Left renal cortex interstitium (tissue), 4 donors: ENCODE measurements around the gene IVD. TPM values are rescaled to one million over a fixed set of nuclear protein-coding genes. Genes with fewer than 3 reads are reported as not detected.

ENCODE experiments used
- DNase-seq, 4 donors: peaks; one replicate each; pipeline ENCODE4 v3.0.0-alpha.2; 2013; ENCODE audit warnings: low read depth in 4 of 4, low spot score in 2 of 4, missing footprints in 1 of 4
- polyA plus RNA-seq, 4 donors: library from polyadenylated mRNA; unstranded; fragments of 120-200 nt; gene quantifications; one replicate each; pipeline ENCODE4 v1.2.1, GENCODE V29; 2013; ENCODE audit not compliant: insufficient read length in 4 of 4

IVD gene
- polyA plus RNA-seq, 4 donors = 57.7 to 102 (median 83.1) TPM

DNA sequence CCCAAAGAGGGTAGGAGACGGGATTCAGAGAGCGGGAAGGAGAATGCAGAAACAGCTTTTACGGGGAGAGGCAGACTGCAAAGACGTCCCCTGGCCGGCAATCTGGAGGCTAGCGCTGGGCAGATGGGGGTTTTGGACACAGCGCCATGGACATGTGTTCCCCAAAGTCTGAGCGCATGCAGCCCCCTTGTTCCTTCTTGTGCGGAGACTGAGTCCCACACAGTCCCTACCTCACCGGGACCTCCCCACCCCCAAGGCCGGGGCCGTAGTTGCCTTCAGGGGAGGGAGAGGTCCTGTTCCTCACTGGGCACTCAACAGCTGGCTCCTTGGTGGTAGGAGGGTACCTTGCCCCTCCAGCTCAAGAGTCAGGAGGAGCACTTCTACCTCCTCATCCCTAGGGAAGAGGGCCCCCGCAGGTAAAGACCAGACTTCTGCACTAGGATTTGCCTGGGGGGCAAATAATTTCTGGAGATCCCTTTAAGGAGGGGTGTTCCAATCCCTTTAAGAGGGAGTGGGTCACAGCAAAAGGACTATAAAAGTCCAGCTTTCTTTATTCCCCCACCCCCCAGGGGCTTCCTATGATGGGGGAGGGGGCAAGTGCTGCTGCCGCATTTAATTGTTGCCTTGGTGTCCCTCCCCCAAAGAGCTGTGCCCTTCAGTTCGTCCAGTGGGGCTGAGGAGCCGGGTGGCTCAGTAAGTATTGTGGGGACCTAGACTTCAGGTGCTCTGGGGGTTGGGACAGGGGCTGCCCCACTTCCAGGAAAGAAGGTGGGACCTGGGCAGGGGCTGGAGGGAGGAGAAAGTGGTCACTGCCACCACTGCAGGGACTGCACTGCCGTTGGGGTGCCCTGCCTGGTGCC, 31.5 kb downstream of the IVD start:
- DNase-seq = no peak

DNA sequence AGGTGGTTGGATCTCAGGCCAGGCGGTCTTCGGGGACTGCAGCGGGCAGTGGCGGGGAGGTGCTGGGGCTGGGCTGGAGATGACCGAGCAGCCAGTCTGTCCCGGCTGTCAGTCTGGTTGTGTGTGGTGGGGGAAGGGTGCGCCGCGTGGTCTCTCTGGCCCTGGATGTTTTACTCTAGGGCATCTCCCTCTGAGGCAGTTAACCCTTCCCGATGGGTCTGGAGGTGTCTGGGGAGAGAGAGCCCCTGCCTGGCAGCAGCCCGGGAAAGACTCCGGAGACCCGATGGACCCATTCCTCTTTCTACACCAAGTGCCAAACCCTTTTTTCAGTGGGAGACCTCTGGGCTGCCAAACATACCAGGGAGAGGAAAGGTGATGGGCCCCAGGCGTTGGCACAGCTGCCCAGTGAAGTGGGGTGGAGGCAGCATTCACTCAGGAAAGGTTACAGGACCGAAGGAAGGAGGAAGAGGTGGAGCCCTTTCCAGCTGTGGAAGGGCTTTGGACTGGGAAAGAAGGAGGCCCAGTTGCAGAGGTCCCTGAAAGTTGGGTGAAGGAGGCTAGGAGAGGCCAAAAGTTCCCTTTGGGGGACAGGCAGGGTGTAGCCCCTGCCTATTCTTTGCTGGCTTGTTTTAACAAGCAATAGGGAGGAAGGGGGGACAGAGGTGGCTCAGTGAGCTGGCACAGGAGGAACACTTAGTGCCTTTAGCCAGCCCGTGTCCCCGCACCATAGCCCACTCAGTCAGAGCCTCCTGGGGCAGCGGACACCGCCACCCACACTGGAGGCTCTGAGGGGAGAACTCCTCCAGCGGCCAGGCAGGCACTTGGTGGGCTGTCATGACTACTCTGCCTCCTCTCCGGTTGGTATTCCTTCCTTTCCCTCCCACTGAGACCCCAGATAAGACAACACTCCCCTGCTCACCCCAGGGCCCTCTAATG, 32.4 kb downstream of the IVD start:
- DNase-seq = no peak

DNA sequence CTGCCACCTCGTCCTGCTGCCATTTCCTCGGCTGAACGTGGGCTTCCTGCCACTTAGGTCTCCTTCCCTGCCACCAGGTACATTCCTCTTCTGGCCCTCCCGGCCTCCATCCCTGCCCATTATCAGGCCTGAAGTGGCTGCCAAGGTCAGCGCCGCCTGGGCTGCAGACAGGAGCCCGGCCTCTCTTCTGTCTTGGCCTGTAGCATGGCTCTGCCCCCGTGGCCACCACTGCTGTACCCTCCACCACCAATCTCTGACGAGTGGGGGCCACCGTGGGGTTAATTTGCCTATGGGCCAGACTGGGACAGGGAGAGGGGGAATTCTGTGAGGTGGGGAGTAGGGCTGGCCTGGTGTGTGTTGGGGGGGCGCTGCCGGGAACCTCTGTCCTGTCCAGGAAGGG, 33.1 kb downstream of the IVD start:
- DNase-seq = no peak

DNA sequence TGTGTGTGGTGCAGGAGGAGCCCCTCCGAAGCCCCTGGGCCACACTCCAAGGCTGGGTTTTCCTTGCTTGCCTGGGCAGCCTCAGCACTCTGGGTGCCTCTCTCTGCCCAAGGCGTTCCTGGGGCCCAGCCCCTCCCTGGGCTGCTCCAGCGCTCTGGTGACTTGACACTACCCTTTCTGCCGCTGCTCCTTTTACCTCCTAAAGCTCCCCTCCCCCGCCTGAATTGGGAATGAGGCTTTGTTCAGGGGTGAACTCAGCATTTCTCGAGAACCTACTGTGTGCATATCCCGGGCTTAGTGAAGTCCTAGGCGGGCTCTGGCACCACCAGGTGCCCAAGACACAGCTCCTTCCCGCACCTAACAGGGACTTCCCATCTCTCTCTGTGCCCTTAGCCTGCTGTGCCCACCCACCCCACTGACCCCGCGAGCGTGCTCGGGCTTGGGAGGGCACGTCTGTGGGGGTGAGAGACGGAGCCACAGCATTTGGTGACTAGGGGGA, 33.9 kb downstream of the IVD start:
- DNase-seq = no peak

DNA sequence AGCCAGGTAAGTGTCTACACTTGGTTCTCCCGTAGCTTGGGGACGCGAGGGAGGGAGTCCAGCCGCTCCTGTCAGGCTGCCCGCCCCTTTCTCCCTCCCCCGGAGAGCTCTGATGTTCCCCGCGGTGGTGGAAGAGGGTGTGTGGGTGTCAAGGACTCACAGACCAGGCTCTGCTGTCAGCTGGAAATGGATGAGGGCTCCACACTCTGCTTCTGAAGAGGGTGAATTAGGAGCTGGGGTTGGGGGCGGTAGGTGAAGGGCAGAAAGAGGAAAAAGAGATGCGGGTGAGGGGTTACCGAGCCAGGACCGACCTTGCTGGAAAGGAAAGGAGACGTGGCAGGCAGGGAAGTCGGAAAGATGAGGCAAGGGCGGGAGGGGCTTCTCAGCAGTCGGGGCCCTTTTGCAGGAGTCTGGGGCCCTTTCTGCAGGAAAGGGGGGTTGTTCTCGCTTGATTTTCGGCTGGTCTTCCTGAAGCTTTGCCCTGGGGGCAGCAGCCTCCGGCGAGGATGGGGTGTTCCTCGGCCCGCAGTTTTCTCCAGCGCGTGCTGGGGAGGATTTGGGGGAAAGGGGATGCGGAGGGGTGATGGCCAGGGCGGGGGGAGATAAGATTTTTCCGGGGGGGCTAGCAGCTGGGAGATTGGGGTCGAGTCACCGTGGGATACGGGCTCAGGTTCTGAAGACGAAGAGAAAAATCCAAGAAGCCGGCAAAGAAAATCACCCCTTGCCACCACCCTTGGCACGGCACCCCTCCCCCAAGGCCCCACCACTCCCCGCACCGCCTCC, 34.6 kb downstream of the IVD start:
- no peak for DNase-seq

DNA sequence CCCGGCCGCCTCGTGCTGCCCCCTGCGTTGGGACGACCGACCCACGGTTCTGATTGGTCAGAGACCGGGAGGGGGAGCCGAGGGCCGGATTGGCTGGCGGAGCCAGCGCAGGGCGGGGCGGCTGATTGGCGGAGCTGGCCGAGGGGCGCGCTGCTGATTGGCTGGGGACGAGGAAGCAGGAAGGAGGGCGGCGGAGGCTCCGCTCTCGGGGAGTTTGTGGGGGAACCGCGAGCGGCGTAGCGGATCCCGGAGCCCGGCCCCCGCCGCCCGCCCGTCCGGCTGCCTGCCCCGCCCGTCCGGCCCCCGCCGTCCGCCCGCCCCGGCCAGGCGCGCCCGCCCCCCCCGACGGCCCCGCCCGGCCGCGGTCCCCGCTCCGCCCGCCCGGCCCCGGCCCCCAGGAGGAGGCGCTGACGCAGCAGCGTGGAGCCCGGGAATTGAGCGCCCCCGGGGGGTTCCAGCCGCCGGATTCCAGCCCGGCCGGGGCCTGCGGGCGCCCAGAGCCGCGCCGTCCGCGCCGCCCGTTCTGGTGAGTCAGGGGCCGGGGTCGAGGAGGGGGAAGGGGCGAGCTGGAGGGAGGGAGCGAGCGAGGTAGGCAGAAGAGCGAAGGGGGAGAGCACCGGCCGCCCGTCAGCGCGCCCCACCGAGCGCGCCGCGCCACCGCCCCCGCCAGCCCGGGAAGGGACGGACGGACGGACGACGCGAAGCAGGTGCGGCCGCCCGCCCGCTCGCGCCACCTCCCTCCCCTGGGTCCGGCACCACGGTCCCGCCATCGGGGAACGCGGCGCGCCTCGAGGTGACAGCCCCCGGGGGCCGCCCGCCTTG, 35.4 kb downstream of the IVD start, which contains the start of gene BAHD1:
BAHD1 (plus strand) TSS at position 211 of the 822 bp plus-strand sequence. CDS start 17,512 bp downstream, outside the sequence.
- peak in 3 of 4 donors; percentile 75 to 90 (median 88) for DNase-seq

DNA sequence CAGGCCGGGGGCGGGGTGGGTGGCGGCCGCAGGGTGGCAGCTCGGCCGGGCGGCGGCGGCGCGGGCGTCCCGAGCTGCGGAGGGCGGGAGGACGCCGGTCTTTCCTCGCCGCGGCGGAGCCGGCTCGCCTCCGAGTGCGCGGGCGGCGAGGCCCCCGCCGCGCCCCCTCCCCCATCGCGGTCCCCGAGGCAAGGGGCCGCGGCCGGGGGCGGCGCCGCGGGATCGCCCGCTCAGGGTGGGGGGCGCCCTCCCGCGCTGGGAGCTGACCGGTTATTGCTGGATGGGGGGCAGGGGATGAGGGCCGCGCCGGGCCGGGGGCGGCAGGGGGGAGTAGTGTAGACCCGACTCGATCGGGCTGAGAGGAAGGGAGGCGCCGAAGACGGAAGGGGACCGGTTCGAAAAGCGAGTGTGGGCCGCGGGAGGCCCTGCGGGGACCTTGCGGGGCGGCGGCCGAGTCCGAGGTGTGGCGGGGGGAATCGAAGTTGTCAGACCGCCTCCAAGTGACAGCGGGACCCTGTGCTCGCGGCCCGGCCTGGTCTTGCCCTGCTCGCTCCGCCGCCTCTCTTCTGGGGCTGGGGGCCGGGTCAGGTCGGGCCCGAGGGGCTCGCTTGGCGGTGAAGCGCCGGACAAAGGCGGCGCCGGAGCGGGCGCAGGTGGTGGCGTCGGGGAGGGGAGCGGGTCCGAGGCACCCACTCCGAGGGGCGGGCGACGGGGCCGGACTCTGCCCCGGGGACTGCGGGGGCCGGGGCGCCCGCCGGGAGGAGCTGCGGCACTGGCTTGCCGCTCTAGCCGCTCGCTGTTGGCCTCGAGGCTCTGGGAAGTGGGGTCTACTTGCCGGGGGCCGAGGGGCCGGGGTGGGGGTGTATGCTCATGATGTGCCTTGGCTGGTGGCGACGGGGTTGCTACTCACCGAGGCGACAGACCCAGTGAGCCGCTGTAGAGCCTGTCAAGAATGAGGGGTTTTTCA, 36.3 kb downstream of the IVD start:
- DNase-seq = no peak

DNA sequence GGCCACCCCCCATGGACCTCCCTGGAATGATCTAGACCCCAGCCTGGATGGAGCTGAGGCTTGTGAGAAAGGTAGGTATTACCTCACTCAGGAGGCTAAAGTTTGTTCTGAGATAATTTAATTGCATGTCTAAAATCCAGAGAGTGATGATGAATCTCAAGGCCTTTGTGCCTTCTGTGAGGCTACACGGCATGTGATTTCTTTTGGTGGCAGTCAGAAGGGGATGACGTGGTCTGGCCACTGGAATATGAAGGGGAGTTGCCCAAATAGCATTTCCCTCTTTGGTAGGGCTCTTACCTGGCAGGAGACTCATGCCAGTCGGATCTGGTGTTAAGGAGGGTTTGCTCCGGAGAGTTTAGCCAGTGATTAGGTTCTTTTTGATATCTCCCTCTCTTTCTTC, 37.7 kb downstream of the IVD start:
- DNase-seq = no peak

DNA sequence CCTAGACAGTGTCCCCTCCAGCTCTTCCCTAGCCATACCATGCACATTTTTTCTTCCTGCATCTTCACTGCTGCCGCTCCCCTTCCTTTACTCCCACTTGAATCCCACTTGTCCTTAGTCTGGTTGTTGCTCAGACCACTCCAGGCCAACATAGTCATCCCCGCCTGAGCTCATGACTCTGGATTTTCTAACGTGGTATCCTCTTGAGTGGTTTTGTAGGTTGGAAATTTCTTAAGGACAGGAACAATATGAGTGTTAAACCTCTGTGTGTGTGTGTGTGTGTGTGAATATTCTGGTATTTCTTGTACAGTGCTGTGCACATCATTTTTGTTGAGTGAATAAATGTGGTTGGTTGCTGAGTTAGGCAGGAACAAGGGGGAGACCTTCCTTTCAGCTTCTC, 38.3 kb downstream of the IVD start:
- no peak for DNase-seq

DNA sequence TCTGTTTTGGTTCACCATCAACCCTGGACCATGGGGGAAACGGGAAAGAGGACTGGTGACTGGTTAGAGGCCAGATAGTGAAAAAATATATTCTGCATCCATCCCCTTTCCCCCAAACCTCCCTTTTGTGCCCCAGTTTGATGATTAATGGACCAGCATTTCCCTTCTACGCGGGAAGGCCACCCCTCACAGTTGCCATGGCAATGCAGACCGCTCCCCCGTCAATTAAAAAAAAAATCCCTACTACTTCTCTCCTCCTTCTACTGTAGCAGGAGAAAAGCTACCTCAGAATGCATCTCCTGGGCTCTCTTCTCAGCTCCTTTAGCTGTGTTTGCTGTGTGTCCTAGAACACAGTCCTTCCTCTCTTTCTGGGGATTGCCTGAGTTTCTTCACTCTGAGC, 39.1 kb downstream of the IVD start:
- DNase-seq = no peak

DNA sequence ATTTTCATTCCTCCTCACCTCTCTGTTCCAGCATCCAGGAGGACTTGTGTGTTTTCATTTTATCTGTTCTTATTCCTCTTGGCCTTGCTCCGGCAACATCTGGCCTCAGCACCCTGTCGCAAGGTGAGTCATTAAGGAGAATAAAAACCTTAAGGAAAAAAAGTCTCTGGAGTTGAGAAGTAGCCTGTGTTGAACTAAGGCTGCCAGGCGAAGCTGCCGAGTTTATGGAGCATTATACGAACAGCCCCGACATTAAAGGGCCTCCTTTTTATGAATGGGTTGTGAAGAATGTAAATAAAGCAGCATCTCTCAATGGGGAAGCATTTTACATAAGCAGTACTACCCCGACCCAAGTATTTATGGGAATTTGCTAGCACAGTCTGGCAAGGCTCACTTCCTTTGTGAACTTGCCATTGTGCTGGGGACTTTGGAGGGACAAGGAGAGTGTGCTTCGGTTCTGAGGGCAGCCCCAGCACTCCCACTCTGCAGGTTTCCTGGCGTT, 39.9 kb downstream of the IVD start:
- no peak for DNase-seq

DNA sequence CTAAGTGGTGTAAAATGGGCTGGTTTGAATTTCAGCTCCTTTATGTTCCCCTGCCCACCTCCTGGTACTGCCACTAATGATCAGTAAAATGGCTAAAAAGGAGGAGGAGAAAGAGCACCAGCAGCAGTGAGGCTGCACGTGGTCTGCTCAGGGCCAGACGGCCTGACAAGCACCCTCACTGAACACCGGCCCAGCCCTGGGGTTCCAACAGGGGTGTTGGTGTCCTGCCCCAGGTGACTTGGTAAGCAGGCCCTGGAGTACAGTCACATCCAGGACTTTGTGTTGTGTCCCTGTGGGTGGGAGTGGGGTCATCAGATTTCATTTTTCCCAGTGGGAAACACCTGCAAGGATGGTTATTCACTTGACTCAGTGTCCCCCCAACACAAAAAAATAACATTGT, 40.5 kb downstream of the IVD start:
- DNase-seq = no peak

DNA sequence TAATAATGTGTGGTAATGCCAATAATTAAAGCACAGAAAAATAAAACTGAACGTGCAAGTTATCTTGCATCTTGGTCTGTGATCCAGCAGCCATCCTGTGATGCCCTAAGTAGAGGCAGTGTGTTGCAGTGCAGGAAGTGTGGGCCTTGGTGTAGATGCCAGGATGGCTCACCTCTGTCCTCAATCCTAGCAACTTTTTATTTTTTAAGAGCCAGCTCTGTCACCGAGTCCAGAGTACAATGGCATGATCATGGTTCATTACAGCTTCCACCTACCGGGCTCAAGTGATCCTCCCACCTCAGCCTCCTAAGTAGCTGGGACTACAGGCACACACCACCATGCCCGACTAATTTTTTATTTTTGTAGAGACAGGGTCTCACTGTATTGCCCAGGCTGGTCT, 42.8 kb downstream of the IVD start:
- DNase-seq = no peak

DNA sequence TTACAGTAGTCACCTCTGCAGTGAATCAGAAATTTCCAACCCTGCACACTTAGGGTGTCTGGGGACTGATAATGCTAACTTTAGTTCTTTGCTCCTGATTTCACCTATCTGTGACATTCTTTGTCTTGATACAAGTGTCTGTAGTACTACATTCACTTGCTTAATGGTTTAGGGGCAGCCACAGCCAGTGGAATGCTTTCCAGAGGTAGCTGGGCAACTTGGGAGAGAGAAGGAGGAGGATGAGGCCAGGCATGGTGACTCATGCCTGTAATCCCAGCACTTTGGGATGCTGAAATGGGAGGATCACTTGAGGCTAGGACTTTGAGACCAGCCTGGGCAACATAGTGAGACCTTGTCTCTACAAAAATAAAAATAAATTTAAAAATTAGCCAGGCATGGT, 43.7 kb downstream of the IVD start:
- DNase-seq = no peak

DNA sequence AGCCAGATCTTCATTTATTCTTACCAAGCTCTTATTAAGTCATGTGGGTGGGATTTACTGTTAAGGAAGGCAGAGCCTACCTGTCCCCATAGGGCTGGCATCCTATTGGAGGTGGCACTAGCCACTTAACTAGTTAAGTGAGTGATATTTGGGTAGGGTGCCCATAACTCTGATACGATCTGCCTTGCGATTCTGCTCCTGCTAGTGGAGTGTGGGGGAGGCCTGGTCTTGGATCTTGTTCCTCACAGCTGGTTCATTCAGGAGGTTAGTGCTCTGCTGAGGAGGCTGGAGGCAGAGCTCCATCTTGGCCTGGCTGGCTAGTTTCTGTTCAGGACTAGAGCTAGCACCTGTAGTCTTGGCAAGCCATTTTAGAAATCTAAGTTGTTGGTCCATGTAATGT, 44.5 kb downstream of the IVD start:
- no peak for DNase-seq

DNA sequence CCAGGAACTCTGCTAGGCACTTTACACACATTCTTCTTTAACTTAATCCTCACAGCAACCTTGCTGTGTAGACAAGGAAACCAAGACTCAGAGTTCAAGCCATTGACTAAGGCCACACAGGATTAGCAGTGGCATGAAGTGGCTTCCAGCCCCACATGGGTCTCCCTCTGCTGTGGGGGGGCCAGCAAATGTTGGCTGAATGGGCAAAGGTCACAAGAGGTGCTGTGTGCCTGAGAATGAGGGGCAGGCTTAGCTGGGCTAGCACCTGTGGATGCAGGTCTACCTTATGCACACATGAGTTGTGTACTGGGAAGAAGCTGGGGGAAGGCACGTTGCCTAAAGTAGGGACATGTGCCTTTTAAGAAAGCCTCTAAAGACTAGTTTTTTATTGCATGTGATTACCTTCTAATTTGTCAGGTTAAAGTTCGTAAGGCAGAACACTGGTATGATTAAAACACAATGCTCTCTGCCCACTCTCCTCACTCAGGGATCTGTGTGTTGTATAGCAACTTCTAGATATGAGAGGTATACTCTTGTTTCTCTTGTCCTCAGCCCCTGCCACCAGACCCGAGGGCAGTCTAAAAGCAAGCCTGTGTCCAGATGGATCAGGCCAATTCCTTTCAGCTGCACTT, 46.0 kb downstream of the IVD start:
- DNase-seq = no peak

DNA sequence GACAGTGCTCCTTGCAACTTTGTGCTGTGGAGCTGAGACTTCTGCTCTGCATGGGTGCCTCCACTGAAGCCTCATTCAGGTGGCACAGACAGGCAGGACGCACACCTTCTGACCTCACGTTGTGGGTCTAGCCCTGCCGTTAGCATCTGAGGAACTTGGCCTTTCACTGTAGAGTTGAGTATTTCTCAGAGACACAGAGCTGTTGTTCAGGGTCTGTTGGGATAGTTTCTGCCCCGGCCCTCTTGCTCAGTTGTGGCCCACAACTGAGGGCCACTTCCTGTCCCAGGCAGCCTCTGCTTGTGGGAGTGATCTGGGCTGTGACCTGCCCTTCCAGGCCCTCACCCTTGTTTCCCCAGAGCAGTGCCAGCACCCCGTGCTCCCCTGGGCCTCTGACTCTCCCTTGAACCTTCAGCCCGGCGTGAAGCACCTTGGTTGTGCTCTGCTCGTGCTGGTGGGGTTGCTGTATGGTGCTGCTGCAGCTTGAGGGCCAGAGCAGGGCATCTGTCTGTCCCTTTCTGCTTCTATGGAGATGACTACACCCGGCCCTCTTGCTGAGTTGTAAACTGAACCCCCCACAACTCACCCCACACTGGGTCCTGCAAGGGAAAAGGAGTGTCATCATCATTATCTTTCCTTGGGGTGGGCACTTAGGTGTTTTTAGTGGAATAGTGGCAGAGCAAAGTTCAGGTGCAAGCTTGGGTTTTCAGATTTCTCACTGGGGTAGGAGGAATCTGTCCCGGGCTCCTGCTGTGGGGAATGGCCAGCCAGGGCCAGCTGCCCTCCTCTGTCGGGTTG, 46.9 kb downstream of the IVD start:
- no peak for DNase-seq
